ENCODE measurements around the gene HS6ST2.
"Not testable (repeated sequence)": the region's sequence is repeated elsewhere in the genome, so short reads cannot be mapped to it uniquely, and the experiment has no call there.

HS6ST2 gene

GRCh38 chrX:132940727-132941327 lies 17.6 kb downstream of the HS6ST2 start:
- DNase-seq (ENCODE audit: low spot score): no peak

GRCh38 chrX:132933170-132933569 lies 25.3 kb downstream of the HS6ST2 start:
- DNase-seq (ENCODE audit: low spot score): no peak

GRCh38 chrX:132924426-132924825 lies 34.0 kb downstream of the HS6ST2 start:
- no peak for DNase-seq (ENCODE audit: low spot score)

GRCh38 chrX:132918523-132918922 lies 39.9 kb downstream of the HS6ST2 start:
- no peak for DNase-seq (ENCODE audit: low spot score)

- no peak for DNase-seq (ENCODE audit: low spot score)
Observed at GRCh38 chrX:132916349-132916748, 42.1 kb downstream of the HS6ST2 start.

- no peak for DNase-seq (ENCODE audit: low spot score)
Observed at GRCh38 chrX:132909643-132910042, 48.8 kb downstream of the HS6ST2 start.

- no peak for DNase-seq (ENCODE audit: low spot score)
Observed at GRCh38 chrX:132908891-132909290, 49.5 kb downstream of the HS6ST2 start.

- DNase-seq (ENCODE audit: low spot score): no peak
Observed at GRCh38 chrX:132900633-132901293, 57.7 kb downstream of the HS6ST2 start.

- no peak for DNase-seq (ENCODE audit: low spot score)
Observed at GRCh38 chrX:132887569-132887968, 70.9 kb downstream of the HS6ST2 start.

- DNase-seq (ENCODE audit: low spot score): no peak
Observed at GRCh38 chrX:132883358-132883915, 75.0 kb downstream of the HS6ST2 start.

- not testable (repeated sequence) for DNase-seq (ENCODE audit: low spot score)
Observed at GRCh38 chrX:132880753-132881152, 77.7 kb downstream of the HS6ST2 start.

- DNase-seq (ENCODE audit: low spot score): no peak
Observed at GRCh38 chrX:132877954-132878536, 80.4 kb downstream of the HS6ST2 start.

GRCh38 chrX:132876523-132877338 lies 81.7 kb downstream of the HS6ST2 start:
- no peak for DNase-seq (ENCODE audit: low spot score)

GRCh38 chrX:132875650-132876522 lies 82.5 kb downstream of the HS6ST2 start:
- DNase-seq (ENCODE audit: low spot score): no peak

- no peak for DNase-seq (ENCODE audit: low spot score)
Observed at GRCh38 chrX:132862562-132862961, 95.9 kb downstream of the HS6ST2 start.

GRCh38 chrX:132861076-132861475 lies 97.4 kb downstream of the HS6ST2 start:
- DNase-seq (ENCODE audit: low spot score): no peak

GRCh38 chrX:132860200-132860599 lies 98.2 kb downstream of the HS6ST2 start:
- no peak for DNase-seq (ENCODE audit: low spot score)

- no peak for DNase-seq (ENCODE audit: low spot score)
Observed at GRCh38 chrX:132858018-132858417, 100.4 kb downstream of the HS6ST2 start.

- no peak for DNase-seq (ENCODE audit: low spot score)
Observed at GRCh38 chrX:132855780-132856341, 102.6 kb downstream of the HS6ST2 start.

GRCh38 chrX:132853040-132853439 lies 105.4 kb downstream of the HS6ST2 start:
- no peak for DNase-seq (ENCODE audit: low spot score)

Data from HuH-7.5 (cell line).